ENCODE measurements around the gene RNF31. TPM values are rescaled to one million over a fixed set of nuclear protein-coding genes. Genes with fewer than 3 reads are reported as not detected.
A peak's percentile ranks its signal among the peaks of the same experiment; 100 is the strongest.

RNF31 gene
- total and polyA plus RNA-seq, 2 of the 13 experiments (the other 11 are each of a cell fraction or from before 2014, with no cell fraction given), result 48.2 to 86.8 TPM

- no peak; the same call in 1 of the 2 replicates for TF ChIP-seq ZSCAN20 (CRISPR knock-in tag; IDR thresholded peaks at IDR 0.05; ENCODE audit: borderline replicate concordance)
- no peak for TF ChIP-seq ZNF563 (CRISPR knock-in tag; IDR thresholded peaks at IDR 0.05)
- TF ChIP-seq ZNF121 (CRISPR knock-in tag; IDR thresholded peaks at IDR 0.05), result no peak
- no peak; the same call in 1 of the 2 replicates for TF ChIP-seq BRF2 (CRISPR knock-in tag; IDR thresholded peaks at IDR 0.05)
- TF ChIP-seq THYN1 (CRISPR knock-in tag; IDR thresholded peaks at IDR 0.05; ENCODE audit: borderline replicate concordance, low read depth), result no peak
- TF ChIP-seq SYNCRIP (IDR thresholded peaks at IDR 0.05; ENCODE audit: insufficient read depth, low read depth, low read length), result no peak
- no peak for TF ChIP-seq IKZF1 (IDR thresholded peaks at IDR 0.05)
- TF ChIP-seq ZFP62 (CRISPR knock-in tag; IDR thresholded peaks at IDR 0.05), result no peak
- no peak for TF ChIP-seq CENPX (CRISPR knock-in tag; IDR thresholded peaks at IDR 0.05)
- no peak for TF ChIP-seq ZNF205 (CRISPR knock-in tag; IDR thresholded peaks at IDR 0.05)
- no peak for TF ChIP-seq ZNF367 (CRISPR knock-in tag; IDR thresholded peaks at IDR 0.05; ENCODE audit: borderline replicate concordance)
- no peak for TF ChIP-seq GMEB1 (CRISPR knock-in tag; IDR thresholded peaks at IDR 0.05; ENCODE audit: borderline replicate concordance)
- no peak for TF ChIP-seq CBFB (CRISPR knock-in tag; IDR thresholded peaks at IDR 0.05)
- TF ChIP-seq CREB1 (IDR thresholded peaks at IDR 0.05), result no peak
- no peak for TF ChIP-seq CREB1 (CRISPR knock-in tag; IDR thresholded peaks at IDR 0.05)
- no peak for TF ChIP-seq CCAR2 (optimal IDR thresholded peaks at IDR 0.05; ENCODE audit: low read depth, low read length)
- TF ChIP-seq ZNF331 (CRISPR knock-in tag; IDR thresholded peaks at IDR 0.05), result no peak
- no peak for TF ChIP-seq HHEX (CRISPR knock-in tag; IDR thresholded peaks at IDR 0.05)
- no peak for TF ChIP-seq KAT7 (CRISPR knock-in tag; IDR thresholded peaks at IDR 0.05; ENCODE audit: borderline replicate concordance)
- no peak for TF ChIP-seq BRD4 (CRISPR knock-in tag; IDR thresholded peaks at IDR 0.05)
- no peak for TF ChIP-seq ZNF275 (CRISPR knock-in tag; IDR thresholded peaks at IDR 0.05; ENCODE audit: borderline replicate concordance)
- TF ChIP-seq BATF2 (CRISPR knock-in tag; IDR thresholded peaks at IDR 0.05), result no peak
- peak; percentile 65 for TF ChIP-seq JARID2 (CRISPR knock-in tag; IDR thresholded peaks at IDR 0.05; ENCODE audit: insufficient replicate concordance)
- no peak for TF ChIP-seq ZNF639 (CRISPR knock-in tag; conservative IDR thresholded peaks at IDR 0.05)
- TF ChIP-seq CHCHD3 (CRISPR knock-in tag; IDR thresholded peaks at IDR 0.05), result peak; percentile 30; the same call in 1 of the 2 replicates
- no peak for TF ChIP-seq HMG20B (CRISPR knock-in tag; conservative IDR thresholded peaks at IDR 0.05)
- no peak for TF ChIP-seq ZNF251 (CRISPR knock-in tag; IDR thresholded peaks at IDR 0.05)
Observed at GRCh38 chr14:24115422-24116127, 31.7 kb upstream of the RNF31 start (continued).

All from HepG2 (cell line).